Measurements from ENCODE around the gene NFKBIE.
"Not testable (repeated sequence)": the region's sequence is repeated elsewhere in the genome, so short reads cannot be mapped to it uniquely, and the experiment has no call there.

The NFKBIE gene

DNA sequence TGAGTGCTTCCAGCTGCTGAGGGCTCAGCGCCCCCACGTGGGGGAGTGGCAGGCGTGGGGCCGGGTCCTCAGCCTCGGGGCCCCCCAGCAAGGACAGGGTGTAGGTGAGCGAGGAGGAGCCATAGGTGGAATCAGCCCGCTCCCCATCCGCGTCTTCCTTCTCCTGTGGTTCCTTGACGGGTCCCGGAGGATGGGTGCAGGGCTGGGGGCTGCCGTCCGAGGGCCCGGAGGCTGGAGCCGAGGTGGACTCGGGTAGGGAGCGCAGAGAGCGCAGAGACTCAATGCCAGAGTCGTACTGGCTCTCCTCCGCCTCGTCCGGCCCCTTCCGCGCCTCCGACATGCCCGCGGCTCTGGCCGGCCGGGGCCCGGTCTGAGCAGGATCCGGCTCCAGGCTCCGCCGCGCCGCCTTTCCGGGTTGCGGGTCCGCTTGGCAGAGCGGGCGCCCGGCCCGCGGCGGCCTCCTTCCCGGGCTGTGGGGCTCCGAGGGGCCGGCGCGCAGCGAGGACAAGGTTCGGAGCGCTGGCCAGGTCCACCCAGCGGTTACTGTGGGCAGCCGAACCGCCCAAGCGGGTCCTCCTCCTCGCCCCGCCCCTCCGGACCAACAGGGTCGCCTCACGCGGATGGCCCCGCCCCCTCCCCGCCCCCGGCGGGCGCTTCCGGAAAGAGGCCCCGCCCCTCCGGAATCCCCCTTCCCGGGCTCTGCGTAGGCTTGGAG, at the start of gene NFKBIE:
Gene NFKBIE, minus strand, starts transcription at position 545 of the 715 bp plus-strand sequence. Its CDS starts 205 bp downstream, at position 340.
- Histone ChIP-seq H3K4me3 (ENCODE audit: low read depth, low read length) (peak within 1 kb of the TSS; percentile 71), H3K36me3 (ENCODE audit: control insufficient read depth, insufficient read depth, low read length) (no peaks in the 10 kb centered on the region), H3K9me3 (ENCODE audit: control insufficient read depth, low read length) (no peaks in the 10 kb centered on the region), H3K4me1 (peaks cover 15% of the 10 kb centered on the region), H3K4me2 (ENCODE audit: low read length) (peak within 1 kb of the TSS; percentile 92), H3K27ac (peak within 1 kb of the TSS; percentile 40), H3K79me2 (no peaks in the 10 kb centered on the region), H3K27me3 (ENCODE audit: control insufficient read depth, insufficient read depth, low read length) (no peaks in the 10 kb centered on the region), H2AFZ (peak within 1 kb of the TSS; percentile 93), H3K9ac (peak within 1 kb of the TSS; percentile 29)
- TF ChIP-seq, protein P1, sequence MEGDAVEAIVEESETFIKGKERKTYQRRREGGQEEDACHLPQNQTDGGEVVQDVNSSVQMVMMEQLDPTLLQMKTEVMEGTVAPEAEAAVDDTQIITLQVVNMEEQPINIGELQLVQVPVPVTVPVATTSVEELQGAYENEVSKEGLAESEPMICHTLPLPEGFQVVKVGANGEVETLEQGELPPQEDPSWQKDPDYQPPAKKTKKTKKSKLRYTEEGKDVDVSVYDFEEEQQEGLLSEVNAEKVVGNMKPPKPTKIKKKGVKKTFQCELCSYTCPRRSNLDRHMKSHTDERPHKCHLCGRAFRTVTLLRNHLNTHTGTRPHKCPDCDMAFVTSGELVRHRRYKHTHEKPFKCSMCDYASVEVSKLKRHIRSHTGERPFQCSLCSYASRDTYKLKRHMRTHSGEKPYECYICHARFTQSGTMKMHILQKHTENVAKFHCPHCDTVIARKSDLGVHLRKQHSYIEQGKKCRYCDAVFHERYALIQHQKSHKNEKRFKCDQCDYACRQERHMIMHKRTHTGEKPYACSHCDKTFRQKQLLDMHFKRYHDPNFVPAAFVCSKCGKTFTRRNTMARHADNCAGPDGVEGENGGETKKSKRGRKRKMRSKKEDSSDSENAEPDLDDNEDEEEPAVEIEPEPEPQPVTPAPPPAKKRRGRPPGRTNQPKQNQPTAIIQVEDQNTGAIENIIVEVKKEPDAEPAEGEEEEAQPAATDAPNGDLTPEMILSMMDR (IDR thresholded peaks at IDR 0.05) = peak; percentile 11

DNA sequence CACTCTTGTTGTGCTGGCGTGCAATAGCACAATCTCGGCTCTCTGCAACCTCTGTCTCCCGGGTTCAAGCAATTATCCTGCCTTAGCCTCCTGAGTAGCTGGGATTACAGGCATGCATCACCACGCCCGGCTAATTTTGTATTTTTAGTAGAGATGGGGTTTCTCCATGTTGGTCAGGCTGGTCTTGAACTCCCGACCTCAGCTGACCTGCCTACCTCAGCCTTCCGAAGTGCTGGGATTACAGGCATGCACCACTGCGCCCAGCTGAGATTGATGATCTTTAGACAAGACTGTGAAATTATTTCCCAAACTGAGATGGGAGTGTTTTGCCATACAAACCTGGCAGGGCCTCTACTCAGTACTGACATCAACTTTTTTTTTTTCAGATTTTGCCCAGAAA, 49.3 kb upstream of the NFKBIE start:
- H3K9me3 ChIP-seq (ENCODE audit: control insufficient read depth, low read length); H2AFZ ChIP-seq; H3K27ac ChIP-seq; H3K79me2 ChIP-seq; H3K27me3 ChIP-seq (ENCODE audit: control insufficient read depth, insufficient read depth, low read length); H3K9ac ChIP-seq; H3K36me3 ChIP-seq (ENCODE audit: control insufficient read depth, insufficient read depth, low read length); H3K4me2 ChIP-seq (ENCODE audit: low read length); H3K4me3 ChIP-seq (ENCODE audit: low read depth, low read length); H3K4me1 ChIP-seq: not testable (repeated sequence)

DNA sequence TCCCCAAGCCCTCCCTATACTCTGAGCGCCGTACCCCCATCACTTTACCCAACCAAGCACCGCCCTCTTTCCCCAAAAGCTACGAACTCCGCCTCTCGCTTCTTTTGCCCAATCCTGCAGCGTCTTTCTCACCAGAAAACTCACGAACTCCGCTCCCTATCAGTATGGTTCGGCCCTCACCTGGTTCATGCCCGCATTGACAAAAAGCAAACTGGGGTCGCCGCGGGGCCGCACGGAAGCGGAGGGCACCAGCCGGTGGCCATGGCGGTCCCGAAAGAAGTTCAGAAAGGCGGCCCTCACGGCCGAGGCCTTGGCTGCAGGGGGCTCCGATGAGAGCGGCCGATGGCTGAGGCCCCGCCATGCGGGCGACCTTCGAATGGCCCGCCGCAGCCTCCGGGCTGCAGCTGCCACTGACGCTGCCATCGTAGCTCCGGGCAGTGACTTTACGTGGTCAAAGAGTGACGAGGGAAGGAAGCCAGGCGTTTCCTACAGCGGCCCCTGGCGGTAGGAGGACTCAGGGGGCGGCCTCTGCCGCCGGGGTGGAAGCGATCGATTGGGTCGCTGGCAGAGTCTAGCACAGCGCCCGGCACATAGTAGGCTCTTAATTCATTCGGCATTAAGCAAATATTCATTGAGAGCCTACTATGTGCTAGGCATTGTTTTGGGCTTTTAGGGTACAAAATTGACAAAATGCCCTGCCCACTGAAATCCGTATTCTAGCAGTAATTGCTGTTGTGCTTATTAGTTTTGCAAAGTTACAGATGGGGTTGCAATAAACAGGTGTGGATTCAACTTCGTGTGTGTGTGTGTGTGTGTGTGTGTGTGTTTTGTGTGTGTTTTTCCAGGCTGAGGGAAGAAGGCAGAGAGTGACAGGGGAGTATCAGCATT, 47.8 kb upstream of the NFKBIE start, which contains the start of gene AARS2:
Gene AARS2, minus strand, starts transcription at position 447 of the 888 bp plus-strand sequence. Its CDS starts 24 bp downstream, at position 423.
- no peaks in the 10 kb centered on the region for H3K4me1 ChIP-seq
- H3K36me3 ChIP-seq (ENCODE audit: control insufficient read depth, insufficient read depth, low read length) = no peaks in the 10 kb centered on the region
- TF ChIP-seq, protein P1 (IDR thresholded peaks at IDR 0.05) = peak; percentile 99
- H3K4me2 ChIP-seq (ENCODE audit: low read length) = peak within 1 kb of the TSS; percentile 88
- H3K27me3 ChIP-seq (ENCODE audit: control insufficient read depth, insufficient read depth, low read length) = no peaks in the 10 kb centered on the region
- peak within 1 kb of the TSS; percentile 94 for H3K4me3 ChIP-seq (ENCODE audit: low read depth, low read length)
- H3K9ac ChIP-seq = peak within 1 kb of the TSS; percentile 25
- no peaks in the 10 kb centered on the region for H3K9me3 ChIP-seq (ENCODE audit: control insufficient read depth, low read length)
- H3K79me2 ChIP-seq = peaks cover 2% of the 10 kb centered on the region
- H3K27ac ChIP-seq = peak within 1 kb of the TSS; percentile 15
- peak within 1 kb of the TSS; percentile 89 for H2AFZ ChIP-seq

DNA sequence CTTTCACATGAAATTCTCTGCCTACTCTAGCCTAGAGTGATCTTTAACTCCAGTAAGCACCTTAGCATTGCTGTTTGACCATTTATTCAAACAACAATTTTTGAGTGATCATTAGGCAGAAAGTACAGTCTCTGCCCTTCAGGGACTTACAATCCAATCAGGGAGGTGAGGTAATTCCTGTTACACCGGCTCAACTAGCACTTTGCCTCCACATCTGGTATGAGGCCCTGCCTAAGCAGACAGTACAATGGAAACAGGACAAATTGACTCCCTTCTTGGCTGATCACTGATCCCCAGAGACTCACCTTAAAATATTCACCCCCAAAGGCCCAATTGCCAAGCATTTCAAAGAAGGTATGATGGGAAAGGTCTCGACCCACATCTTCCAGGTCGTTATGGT, 46.4 kb upstream of the NFKBIE start:
- no peaks in the 10 kb centered on the region for H3K4me1 ChIP-seq
- peaks cover 2% of the 10 kb centered on the region for H3K79me2 ChIP-seq
- no peak overlapping the region for H3K27ac ChIP-seq
- H3K4me3 ChIP-seq (ENCODE audit: low read depth, low read length) = no peak overlapping the region
- H3K9me3 ChIP-seq (ENCODE audit: control insufficient read depth, low read length) = no peaks in the 10 kb centered on the region
- H3K36me3 ChIP-seq (ENCODE audit: control insufficient read depth, insufficient read depth, low read length) = no peaks in the 10 kb centered on the region
- no peak overlapping the region for H2AFZ ChIP-seq
- H3K27me3 ChIP-seq (ENCODE audit: control insufficient read depth, insufficient read depth, low read length) = no peaks in the 10 kb centered on the region
- H3K4me2 ChIP-seq (ENCODE audit: low read length) = no peak overlapping the region
- TF ChIP-seq, protein P1 (IDR thresholded peaks at IDR 0.05) = no peak
- no peak overlapping the region for H3K9ac ChIP-seq

DNA sequence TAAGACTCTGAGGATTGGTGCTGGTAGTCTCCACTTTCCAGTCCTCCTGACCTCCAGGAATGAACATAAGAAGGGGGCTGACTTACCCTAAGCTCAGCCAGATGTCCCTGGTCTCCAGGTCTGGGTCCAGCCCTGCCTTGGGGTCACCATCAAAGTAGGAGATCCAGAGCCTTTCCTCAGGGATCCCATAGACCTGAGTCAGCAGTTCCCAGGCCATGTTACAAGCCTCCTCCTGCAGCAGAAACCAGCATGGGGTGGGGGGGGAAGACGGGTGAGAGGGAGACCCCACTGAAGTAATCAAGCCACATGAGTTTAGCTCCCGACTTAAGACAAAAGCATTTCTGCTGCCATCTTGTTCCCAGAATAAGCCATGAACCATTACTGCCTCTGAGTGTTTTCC, 46.0 kb upstream of the NFKBIE start:
- peaks cover 2% of the 10 kb centered on the region for H3K79me2 ChIP-seq
- TF ChIP-seq, protein P1 (IDR thresholded peaks at IDR 0.05) = no peak
- H3K9ac ChIP-seq = no peak overlapping the region
- H3K4me1 ChIP-seq = no peaks in the 10 kb centered on the region
- H3K9me3 ChIP-seq (ENCODE audit: control insufficient read depth, low read length) = no peaks in the 10 kb centered on the region
- no peaks in the 10 kb centered on the region for H3K27me3 ChIP-seq (ENCODE audit: control insufficient read depth, insufficient read depth, low read length)
- H2AFZ ChIP-seq = no peak overlapping the region
- no peak overlapping the region for H3K4me2 ChIP-seq (ENCODE audit: low read length)
- no peak overlapping the region for H3K27ac ChIP-seq
- no peaks in the 10 kb centered on the region for H3K36me3 ChIP-seq (ENCODE audit: control insufficient read depth, insufficient read depth, low read length)
- no peak overlapping the region for H3K4me3 ChIP-seq (ENCODE audit: low read depth, low read length)
